ENCODE data around the gene GPHN. TPM values are rescaled to one million over a fixed set of nuclear protein-coding genes. Genes with fewer than 3 reads are reported as not detected.

GPHN gene
- polyA plus RNA-seq, 1 of the 3 experiments (the other 2 are of a cell fraction), result 6.9 TPM

DNA sequence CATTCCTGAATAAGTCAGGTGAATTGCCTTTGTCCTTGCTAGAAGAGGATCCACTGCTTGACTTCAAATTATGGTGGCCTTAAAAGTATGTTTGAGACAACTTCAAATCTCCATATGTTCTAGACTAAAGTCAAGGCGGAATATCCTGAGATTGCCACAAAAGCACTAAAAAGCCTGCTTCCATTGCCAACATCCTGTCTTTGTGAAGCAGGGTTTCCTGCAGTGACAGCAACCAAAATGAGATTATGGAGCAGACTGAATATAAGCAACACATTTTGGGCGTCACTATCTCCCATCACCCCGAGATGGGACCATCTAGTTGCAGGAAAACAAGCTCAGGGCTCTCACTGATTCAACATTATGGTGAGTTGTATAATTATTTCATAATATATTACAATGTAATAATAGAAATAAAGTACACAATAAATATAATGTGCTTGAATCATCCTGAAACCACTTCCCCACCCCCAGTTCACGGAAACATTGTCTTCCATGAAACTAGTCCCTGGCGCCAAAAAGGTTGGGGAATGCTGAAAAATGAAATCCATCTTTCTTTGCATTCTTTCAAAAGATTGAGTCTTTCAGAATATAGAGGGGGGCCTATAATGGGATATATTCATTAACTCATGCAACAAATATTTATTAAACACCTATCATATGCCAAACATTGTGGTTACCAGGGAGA, 143.7 kb downstream of the GPHN start:
- no peaks in the 10 kb centered on the region for H3F3A ChIP-seq (replicated peaks; ENCODE audit: insufficient read depth)
- POLR2A ChIA-PET, result no interaction called here
- 92% methylated on average over 5 of the region's 5 CpGs for WGBS (ENCODE audit: low lambda C conversion rate)
- H3K9me3 ChIP-seq, result no peaks in the 10 kb centered on the region
- CTCF ChIA-PET, result no interaction called here
- H4K20me1 ChIP-seq (ENCODE audit: insufficient read depth), result no peaks in the 10 kb centered on the region
- no peaks in the 10 kb centered on the region for H3K79me2 ChIP-seq (ENCODE audit: insufficient read depth)
- TF ChIP-seq RCOR1 (IDR thresholded peaks at IDR 0.05; ENCODE audit: low read length) (no peak), TEAD4 (IDR thresholded peaks at IDR 0.05; ENCODE audit: borderline replicate concordance, insufficient read depth) (no peak), NFIC (IDR thresholded peaks at IDR 0.05; ENCODE audit: borderline replicate concordance) (no peak), RAD21 (IDR thresholded peaks at IDR 0.05; ENCODE audit: low read length) (no peak), MXI1 (IDR thresholded peaks at IDR 0.05; ENCODE audit: low read depth, low read length) (no peak), CHD2 (IDR thresholded peaks at IDR 0.05; ENCODE audit: low read length, partially characterized antibody) (no peak), GABPA (IDR thresholded peaks at IDR 0.05; ENCODE audit: low read depth) (no peak), FOXJ3 (CRISPR knock-in tag; IDR thresholded peaks at IDR 0.05) (no peak), SMC3 (IDR thresholded peaks at IDR 0.05; ENCODE audit: low read depth, low read length) (no peak), GATA2 (CRISPR knock-in tag; IDR thresholded peaks at IDR 0.05) (no peak), TCF12 (IDR thresholded peaks at IDR 0.05) (no peak)
- TF ChIP-seq, protein P1, sequence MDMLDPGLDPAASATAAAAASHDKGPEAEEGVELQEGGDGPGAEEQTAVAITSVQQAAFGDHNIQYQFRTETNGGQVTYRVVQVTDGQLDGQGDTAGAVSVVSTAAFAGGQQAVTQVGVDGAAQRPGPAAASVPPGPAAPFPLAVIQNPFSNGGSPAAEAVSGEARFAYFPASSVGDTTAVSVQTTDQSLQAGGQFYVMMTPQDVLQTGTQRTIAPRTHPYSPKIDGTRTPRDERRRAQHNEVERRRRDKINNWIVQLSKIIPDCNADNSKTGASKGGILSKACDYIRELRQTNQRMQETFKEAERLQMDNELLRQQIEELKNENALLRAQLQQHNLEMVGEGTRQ (IDR thresholded peaks at IDR 0.05; ENCODE audit: borderline replicate concordance, low read depth, low read length), result no peak
- TF ChIP-seq, protein P2, sequence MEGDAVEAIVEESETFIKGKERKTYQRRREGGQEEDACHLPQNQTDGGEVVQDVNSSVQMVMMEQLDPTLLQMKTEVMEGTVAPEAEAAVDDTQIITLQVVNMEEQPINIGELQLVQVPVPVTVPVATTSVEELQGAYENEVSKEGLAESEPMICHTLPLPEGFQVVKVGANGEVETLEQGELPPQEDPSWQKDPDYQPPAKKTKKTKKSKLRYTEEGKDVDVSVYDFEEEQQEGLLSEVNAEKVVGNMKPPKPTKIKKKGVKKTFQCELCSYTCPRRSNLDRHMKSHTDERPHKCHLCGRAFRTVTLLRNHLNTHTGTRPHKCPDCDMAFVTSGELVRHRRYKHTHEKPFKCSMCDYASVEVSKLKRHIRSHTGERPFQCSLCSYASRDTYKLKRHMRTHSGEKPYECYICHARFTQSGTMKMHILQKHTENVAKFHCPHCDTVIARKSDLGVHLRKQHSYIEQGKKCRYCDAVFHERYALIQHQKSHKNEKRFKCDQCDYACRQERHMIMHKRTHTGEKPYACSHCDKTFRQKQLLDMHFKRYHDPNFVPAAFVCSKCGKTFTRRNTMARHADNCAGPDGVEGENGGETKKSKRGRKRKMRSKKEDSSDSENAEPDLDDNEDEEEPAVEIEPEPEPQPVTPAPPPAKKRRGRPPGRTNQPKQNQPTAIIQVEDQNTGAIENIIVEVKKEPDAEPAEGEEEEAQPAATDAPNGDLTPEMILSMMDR (IDR thresholded peaks at IDR 0.05), result no peak
- no peak for DNase-seq
- H3K9ac ChIP-seq, result no peak overlapping the region
- no peak overlapping the region for H3K4me3 ChIP-seq (ENCODE audit: low read depth in 2 of 2, low read length in 1 of 2)
- no peak overlapping the region for H2AFZ ChIP-seq (ENCODE audit: low read depth)
- H3K27ac ChIP-seq (ENCODE audit: low read depth in 2 of 2, low read length in 1 of 2), result no peak overlapping the region
- no peaks in the 10 kb centered on the region for H3K36me3 ChIP-seq (replicated peaks in 1 of 2; ENCODE audit: control insufficient read depth in 1 of 2, insufficient read depth in 2 of 2, low read length in 1 of 2)
- no peak overlapping the region for H3K4me2 ChIP-seq
- no peaks in the 10 kb centered on the region for H3K27me3 ChIP-seq (ENCODE audit: insufficient read depth)
- no peaks in the 10 kb centered on the region; a peak in 2 of 4 replicates for H3K4me1 ChIP-seq (ENCODE audit: control insufficient read depth in 1 of 2, insufficient read depth in 2 of 2, low read depth in 1 of 2, low read length in 1 of 2)
- H3K9me2 ChIP-seq, result no peaks in the 10 kb centered on the region

DNA sequence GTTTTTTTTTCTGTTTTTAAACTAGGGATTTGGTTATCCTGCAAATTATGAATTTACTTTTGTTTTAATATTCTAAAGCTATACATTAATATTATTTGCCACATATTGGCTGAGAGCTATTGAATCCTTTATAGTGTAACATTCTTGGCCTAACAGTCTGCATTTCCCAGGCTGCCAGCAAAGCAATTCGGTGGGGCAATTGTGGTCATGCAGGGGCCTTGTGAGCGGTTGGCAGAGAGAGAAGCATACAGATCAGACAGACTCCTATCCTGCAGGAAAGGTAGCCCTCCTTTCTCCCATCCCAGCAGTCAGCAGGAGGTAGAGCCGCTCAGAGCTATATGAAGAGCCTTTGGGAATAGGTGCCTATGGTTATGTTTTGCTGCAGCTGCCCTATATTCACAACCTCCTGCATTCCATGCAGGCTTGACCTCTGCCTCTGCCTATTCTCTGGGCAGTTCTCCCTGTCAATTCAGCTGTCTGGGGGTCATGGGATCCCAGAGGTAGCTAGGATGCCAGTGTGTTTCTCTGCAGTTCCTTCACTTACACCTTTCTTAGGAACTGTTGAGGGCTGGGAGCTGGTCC, 144.7 kb downstream of the GPHN start:
- H3K79me2 ChIP-seq (ENCODE audit: insufficient read depth), result no peaks in the 10 kb centered on the region
- H3K9me3 ChIP-seq, result no peaks in the 10 kb centered on the region
- no peaks in the 10 kb centered on the region for H3K27me3 ChIP-seq (ENCODE audit: insufficient read depth)
- CTCF ChIA-PET, result interaction anchor here (1.0 kb wide), 1 partner anchor 28 kb away, joined by 3 read pairs; no protein-coding TSS in a partner anchor
- H3K9ac ChIP-seq, result no peak overlapping the region
- H3K36me3 ChIP-seq (replicated peaks in 1 of 2; ENCODE audit: control insufficient read depth in 1 of 2, insufficient read depth in 2 of 2, low read length in 1 of 2), result no peaks in the 10 kb centered on the region
- H3K4me1 ChIP-seq (ENCODE audit: control insufficient read depth in 1 of 2, insufficient read depth in 2 of 2, low read depth in 1 of 2, low read length in 1 of 2), result no peaks in the 10 kb centered on the region; a peak in 2 of 4 replicates
- no peaks in the 10 kb centered on the region for H4K20me1 ChIP-seq (ENCODE audit: insufficient read depth)
- H3K4me3 ChIP-seq (ENCODE audit: low read depth in 2 of 2, low read length in 1 of 2), result no peak overlapping the region
- WGBS (ENCODE audit: low lambda C conversion rate), result 100% methylated on average over 3 of the region's 3 CpGs
- no peak overlapping the region for H3K27ac ChIP-seq (ENCODE audit: low read depth in 2 of 2, low read length in 1 of 2)
- DNase-seq, result no peak
- POLR2A ChIA-PET, result no interaction called here
- no peak overlapping the region for H3K4me2 ChIP-seq
- H3F3A ChIP-seq (replicated peaks; ENCODE audit: insufficient read depth), result no peaks in the 10 kb centered on the region
- H2AFZ ChIP-seq (ENCODE audit: low read depth), result no peak overlapping the region
- H3K9me2 ChIP-seq, result no peaks in the 10 kb centered on the region
- TF ChIP-seq FOSL2 (IDR thresholded peaks at IDR 0.05; ENCODE audit: borderline replicate concordance, low read depth) (no peak), FOXM1 (IDR thresholded peaks at IDR 0.05; ENCODE audit: low read depth) (no peak), SIN3A (IDR thresholded peaks at IDR 0.05; ENCODE audit: borderline replicate concordance, low read depth, low read length) (no peak), NFIC (IDR thresholded peaks at IDR 0.05; ENCODE audit: borderline replicate concordance) (no peak), RAD21 (IDR thresholded peaks at IDR 0.05; ENCODE audit: low read length) (no peak), TEAD4 (IDR thresholded peaks at IDR 0.05; ENCODE audit: borderline replicate concordance, insufficient read depth) (no peak), ELF1 (IDR thresholded peaks at IDR 0.05) (no peak), RFX5 (IDR thresholded peaks at IDR 0.05; ENCODE audit: low read length) (no peak), RXRA (IDR thresholded peaks at IDR 0.05; ENCODE audit: borderline replicate concordance, low read depth) (no peak), EZH2phosphoT487 (IDR thresholded peaks at IDR 0.05; ENCODE audit: borderline replicate concordance, low read depth) (no peak), SMC3 (IDR thresholded peaks at IDR 0.05; ENCODE audit: low read depth, low read length) (no peak), GABPA (IDR thresholded peaks at IDR 0.05; ENCODE audit: low read depth) (no peak), FOXJ3 (CRISPR knock-in tag; IDR thresholded peaks at IDR 0.05) (no peak)
- TF ChIP-seq, protein P3, sequence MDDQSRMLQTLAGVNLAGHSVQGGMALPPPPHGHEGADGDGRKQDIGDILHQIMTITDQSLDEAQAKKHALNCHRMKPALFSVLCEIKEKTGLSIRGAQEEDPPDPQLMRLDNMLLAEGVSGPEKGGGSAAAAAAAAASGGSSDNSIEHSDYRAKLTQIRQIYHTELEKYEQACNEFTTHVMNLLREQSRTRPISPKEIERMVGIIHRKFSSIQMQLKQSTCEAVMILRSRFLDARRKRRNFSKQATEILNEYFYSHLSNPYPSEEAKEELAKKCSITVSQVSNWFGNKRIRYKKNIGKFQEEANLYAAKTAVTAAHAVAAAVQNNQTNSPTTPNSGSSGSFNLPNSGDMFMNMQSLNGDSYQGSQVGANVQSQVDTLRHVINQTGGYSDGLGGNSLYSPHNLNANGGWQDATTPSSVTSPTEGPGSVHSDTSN (IDR thresholded peaks at IDR 0.05), result no peak
- TF ChIP-seq, protein P4, sequence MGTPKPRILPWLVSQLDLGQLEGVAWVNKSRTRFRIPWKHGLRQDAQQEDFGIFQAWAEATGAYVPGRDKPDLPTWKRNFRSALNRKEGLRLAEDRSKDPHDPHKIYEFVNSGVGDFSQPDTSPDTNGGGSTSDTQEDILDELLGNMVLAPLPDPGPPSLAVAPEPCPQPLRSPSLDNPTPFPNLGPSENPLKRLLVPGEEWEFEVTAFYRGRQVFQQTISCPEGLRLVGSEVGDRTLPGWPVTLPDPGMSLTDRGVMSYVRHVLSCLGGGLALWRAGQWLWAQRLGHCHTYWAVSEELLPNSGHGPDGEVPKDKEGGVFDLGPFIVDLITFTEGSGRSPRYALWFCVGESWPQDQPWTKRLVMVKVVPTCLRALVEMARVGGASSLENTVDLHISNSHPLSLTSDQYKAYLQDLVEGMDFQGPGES (IDR thresholded peaks at IDR 0.05; ENCODE audit: low read depth, low read length), result no peak

All from SK-N-SH (cell line).